ENCODE data around the gene GBP6. TPM values are rescaled to one million over a fixed set of nuclear protein-coding genes. Genes with fewer than 3 reads are reported as not detected.

Gene GBP6
- polyA plus RNA-seq, 2 of the 4 experiments (the other 2 are of a cell fraction), result not detected

- no peak overlapping the region for H3K4me3 ChIP-seq
- H3K4me2 ChIP-seq, result no peak overlapping the region
- ChIA-PET CTCF (no interaction called here), POLR2A (no interaction called here)
- no peak for DNase-seq (ENCODE audit: low read depth in 1 of 2, low spot score in 1 of 2)
- no peaks in the 10 kb centered on the region for H3K4me1 ChIP-seq
- no peaks in the 10 kb centered on the region for H3K9me3 ChIP-seq
- no peak overlapping the region for H3K27ac ChIP-seq
- TF ChIP-seq CHD2 (IDR thresholded peaks at IDR 0.05; ENCODE audit: low read length, partially characterized antibody) (no peak), E2F6 (IDR thresholded peaks at IDR 0.05; ENCODE audit: borderline replicate concordance, low read depth) (no peak), NFE2L2 (conservative IDR thresholded peaks at IDR 0.05; ENCODE audit: low read length) (no peak), MYC (IDR thresholded peaks at IDR 0.05; ENCODE audit: borderline replicate concordance, low read length) (no peak), ZNF302 (CRISPR knock-in tag; IDR thresholded peaks at IDR 0.05) (no peak), KDM5A (IDR thresholded peaks at IDR 0.05) (no peak), HEYL (CRISPR knock-in tag; IDR thresholded peaks at IDR 0.05) (no peak), REST (IDR thresholded peaks at IDR 0.05) (no peak), EHMT2 (IDR thresholded peaks at IDR 0.05; ENCODE audit: low read depth) (no peak), HOXB5 (CRISPR knock-in tag; IDR thresholded peaks at IDR 0.05) (no peak), RAD21 (conservative IDR thresholded peaks at IDR 0.05 in 1 of 2, IDR thresholded peaks at IDR 0.05 in 1 of 2) (no peak), MAZ (IDR thresholded peaks at IDR 0.05; ENCODE audit: borderline replicate concordance, low read depth, low read length) (no peak), USF2 (IDR thresholded peaks at IDR 0.05) (no peak)
- 0% methylated on average over 2 of the region's 2 CpGs for WGBS (ENCODE audit: missing lambda C conversion rate)
- ATAC-seq, result no peak
- FAIRE-seq, result no peak
Measured at GRCh38 chr1:89347296-89347695, 16.6 kb upstream of the GBP6 start.

- Histone ChIP-seq H3K27ac (no peak overlapping the region), H3K4me2 (no peak overlapping the region), H3K9me3 (no peaks in the 10 kb centered on the region), H3K4me1 (no peaks in the 10 kb centered on the region), H3K4me3 (no peak overlapping the region)
- POLR2A ChIA-PET, result no interaction called here
- DNase-seq (ENCODE audit: low read depth in 1 of 2, low spot score in 1 of 2), result no peak
- ATAC-seq, result no peak
- 22% methylated on average over 2 of the region's 2 CpGs for WGBS (ENCODE audit: missing lambda C conversion rate)
- CTCF ChIA-PET, result no interaction called here
- no peak for FAIRE-seq
- TF ChIP-seq NFE2L2 (conservative IDR thresholded peaks at IDR 0.05; ENCODE audit: low read length) (no peak), HMGXB4 (CRISPR knock-in tag; IDR thresholded peaks at IDR 0.05; ENCODE audit: borderline replicate concordance) (no peak), HOXB5 (CRISPR knock-in tag; IDR thresholded peaks at IDR 0.05) (no peak), ESRRA (IDR thresholded peaks at IDR 0.05; ENCODE audit: borderline replicate concordance, low read length) (no peak), ZNF302 (CRISPR knock-in tag; IDR thresholded peaks at IDR 0.05) (no peak), SMC3 (IDR thresholded peaks at IDR 0.05) (no peak), NR3C1 (IDR thresholded peaks at IDR 0.05) (no peak), RAD21 (conservative IDR thresholded peaks at IDR 0.05 in 1 of 2, IDR thresholded peaks at IDR 0.05 in 1 of 2) (no peak), HEYL (CRISPR knock-in tag; IDR thresholded peaks at IDR 0.05) (no peak), MAZ (IDR thresholded peaks at IDR 0.05; ENCODE audit: borderline replicate concordance, low read depth, low read length) (no peak), PHF8 (IDR thresholded peaks at IDR 0.05; ENCODE audit: borderline replicate concordance, low read depth) (no peak), CHD4 (IDR thresholded peaks at IDR 0.05; ENCODE audit: borderline replicate concordance) (no peak), NPAS2 (CRISPR knock-in tag; IDR thresholded peaks at IDR 0.05; ENCODE audit: borderline replicate concordance) (no peak), ATOH8 (CRISPR knock-in tag; IDR thresholded peaks at IDR 0.05; ENCODE audit: low read depth) (no peak), GATA3 (IDR thresholded peaks at IDR 0.05; ENCODE audit: borderline replicate concordance) (no peak), ZC3H11A (IDR thresholded peaks at IDR 0.05) (no peak), REST (IDR thresholded peaks at IDR 0.05) (no peak)
Measured at GRCh38 chr1:89350298-89350697, 13.6 kb upstream of the GBP6 start.
